ENCODE results near the gene FBXO28.

FBXO28 gene

GRCh38 chr1:224151117-224151516, 37.2 kb downstream of the FBXO28 start:
- DNase-seq, result no peak

GRCh38 chr1:224157316-224157715, 43.4 kb downstream of the FBXO28 start:
- no peak for DNase-seq

- DNase-seq, result no peak
These were observed 45.6 kb downstream of the FBXO28 start for GRCh38 chr1:224159541-224159940.

GRCh38 chr1:224160171-224160682, 46.3 kb downstream of the FBXO28 start:
- no peak for DNase-seq

- DNase-seq, result no peak
These were observed 48.9 kb downstream of the FBXO28 start for GRCh38 chr1:224162768-224163167.

- no peak for DNase-seq
These were observed 49.4 kb downstream of the FBXO28 start for GRCh38 chr1:224163311-224163710.

GRCh38 chr1:224168859-224169380, 55.0 kb downstream of the FBXO28 start:
- no peak for DNase-seq

- DNase-seq, result no peak
These were observed 55.9 kb downstream of the FBXO28 start for GRCh38 chr1:224169718-224170270.

GRCh38 chr1:224170343-224170742, 56.4 kb downstream of the FBXO28 start:
- DNase-seq, result no peak

GRCh38 chr1:224170748-224171478, 57.0 kb downstream of the FBXO28 start:
- DNase-seq, result no peak

- DNase-seq, result no peak
These were observed 58.3 kb downstream of the FBXO28 start for GRCh38 chr1:224172229-224172628.

GRCh38 chr1:224173523-224173922, 59.6 kb downstream of the FBXO28 start:
- DNase-seq, result no peak

- peak; percentile 35 for DNase-seq
These were observed 61.7 kb downstream of the FBXO28 start for GRCh38 chr1:224175617-224176016.

GRCh38 chr1:224177356-224177999, 63.6 kb downstream of the FBXO28 start:
- DNase-seq, result no peak

GRCh38 chr1:224178894-224179293, 65.0 kb downstream of the FBXO28 start:
- DNase-seq, result no peak

- no peak for DNase-seq
These were observed 67.0 kb downstream of the FBXO28 start for GRCh38 chr1:224180783-224181452.

GRCh38 chr1:224181453-224181810, 67.5 kb downstream of the FBXO28 start:
- DNase-seq, result no peak

GRCh38 chr1:224182057-224182865, 68.3 kb downstream of the FBXO28 start:
- no peak for DNase-seq

GRCh38 chr1:224182866-224183590, 69.1 kb downstream of the FBXO28 start, which contains the start of gene DEGS1:
TSS of gene DEGS1 (plus strand) at chr1:224183240. CDS start at chr1:224183337, 97 bp downstream.
- DNase-seq, result peak; percentile 97

GRCh38 chr1:224183591-224184312, 69.8 kb downstream of the FBXO28 start:
- peak; percentile 91 for DNase-seq
